GM12878 (cell line): ENCODE data around the gene YWHAG. TPM values are rescaled to one million over a fixed set of nuclear protein-coding genes. Genes with fewer than 3 reads are reported as not detected.
A peak's percentile ranks its signal among the peaks of the same experiment; 100 is the strongest.

Experiments
- ATF7 ChIP-seq: fragments of 450-650 bp; IDR thresholded peaks from 2 replicates; pipeline ENCODE4 v1.6.1; 2016; ENCODE audit warnings: low read depth, mild to moderate bottlenecking
- BHLHE40 ChIP-seq, 2 experiments: fragments of 450-650 bp in 1 of 2; IDR thresholded peaks; 2 replicates each; pipeline ENCODE4 v1.6.1; 2011 to 2017; ENCODE audit warnings: low read depth in 2 of 2, borderline replicate concordance in 1 of 2, improper control_type of control experiment in 1 of 2, low read length in 1 of 2, mild to moderate bottlenecking in 1 of 2
- CREM ChIP-seq: IDR thresholded peaks from 2 replicates; pipeline ENCODE4 v1.6.1; 2014; ENCODE audit warnings: antibody characterized with exemption, low read depth
- EED ChIP-seq: sonication (generic); IDR thresholded peaks from 2 replicates; pipeline ENCODE4 v1.6.1; 2016; ENCODE audit warnings: antibody characterized with exemption, low read depth
- ETV6 ChIP-seq, 2 experiments: fragments of 450-650 bp in 1 of 2; IDR thresholded peaks in 1 of 2; conservative IDR thresholded peaks in 1 of 2; 2 replicates each; pipeline ENCODE4 v1.6.1; 2014; ENCODE audit warnings: antibody characterized with exemption in 1 of 2, borderline replicate concordance in 1 of 2, low read depth in 1 of 2, mild to moderate bottlenecking in 1 of 2, moderate library complexity in 1 of 2
- RCOR1 ChIP-seq: conservative IDR thresholded peaks from 2 replicates; pipeline ENCODE4 v1.6.1; 2012; ENCODE audit warnings: low read depth, low read length, improper control_type of control experiment
- SMAD1 ChIP-seq: fragments of 450-650 bp; IDR thresholded peaks from 2 replicates; pipeline ENCODE4 v1.6.1; 2018; ENCODE audit warnings: mild to moderate bottlenecking, low read depth; ENCODE audit not compliant: partially characterized antibody
- SRF ChIP-seq, 2 experiments: IDR thresholded peaks; 2 replicates each; pipeline ENCODE4 v1.6.1; 2011; ENCODE audit warnings: low read depth in 2 of 2, low read length in 2 of 2, mild to moderate bottlenecking in 1 of 2, moderate library complexity in 1 of 2
- STAT1 ChIP-seq: fragments of 450-650 bp; conservative IDR thresholded peaks from 2 replicates; pipeline ENCODE4 v1.6.1; 2014; ENCODE audit warnings: antibody characterized with exemption, mild to moderate bottlenecking
- TARDBP ChIP-seq: IDR thresholded peaks from 2 replicates; pipeline ENCODE4 v1.6.1; 2016; ENCODE audit warnings: borderline replicate concordance
- ZSCAN29 ChIP-seq: fragments of 450-650 bp; IDR thresholded peaks from 2 replicates; pipeline ENCODE4 v1.6.1; 2017; ENCODE audit warnings: mild to moderate bottlenecking, moderate library complexity
- polyA plus RNA-seq, 11 experiments: library from polyadenylated mRNA; depleted of rRNA in 4 of 11; unstranded in 6 of 11; stranded (reverse) in 5 of 11; fragments of >200 nt; fragmentation: Nextera tagmentation in 4 of 11; fragmentation: Illumina TruSeq in 1 of 11; extraction: Ambion mirVana in 4 of 11; extraction: Trizol in 1 of 11; gene quantifications; 1 replicate in 1 of 11; 2 replicates in 10 of 11; pipeline versions ENCODE4 v1.2.1 to v1.2.3, GENCODE V29; 2011 to 2016; ENCODE audit warnings: inconsistent platforms in 2 of 11, missing spikeins in 2 of 11, low read depth in 1 of 11
- total RNA-seq, 4 experiments: library from RNA; depleted of rRNA in 3 of 4; stranded (reverse); fragments of >200 nt in 3 of 4; fragmentation: Illumina TruSeq in 1 of 4; extraction: Trizol in 1 of 4; gene quantifications; 2 replicates each; pipeline versions ENCODE4 v1.2.1 to v1.2.3, GENCODE V29; 2013 to 2021
- TF ChIP-seq, protein P1 (sequence below): fragments of 450-650 bp; IDR thresholded peaks from 2 replicates; pipeline ENCODE4 v1.6.1; 2017; ENCODE audit warnings: mild to moderate bottlenecking, low read depth, inconsistent platforms; ENCODE audit not compliant: poor library complexity, severe bottlenecking
- TF ChIP-seq, protein P2 (sequence below): IDR thresholded peaks from 2 replicates; pipeline ENCODE4 v1.6.1; 2012; ENCODE audit warnings: low read depth, low read length, improper control_type of control experiment
- TF ChIP-seq, protein P3 (sequence below): fragments of 450-650 bp; formaldehyde crosslinking; IDR thresholded peaks from 2 replicates; pipeline ENCODE4 v1.4.0; 2020; ENCODE audit warnings: mild to moderate bottlenecking, moderate library complexity
- TF ChIP-seq, protein P4 (sequence below), 3 experiments: IDR thresholded peaks in 2 of 3; conservative IDR thresholded peaks in 1 of 3; 2 replicates each; pipeline ENCODE4 v1.5.1; 2011; ENCODE audit warnings: low read depth in 3 of 3, low read length in 3 of 3, mild to moderate bottlenecking in 3 of 3, control low read depth in 2 of 3, moderate library complexity in 2 of 3, inconsistent platforms in 1 of 3, mixed read lengths in 1 of 3; ENCODE audit not compliant: control insufficient read depth in 2 of 3, insufficient read depth in 1 of 3; ENCODE audit errors: extremely low read depth in 1 of 3
- TF ChIP-seq, protein P5 (sequence below): fragments of 450-650 bp; IDR thresholded peaks from 2 replicates; pipeline ENCODE4 v1.6.1; 2017; ENCODE audit warnings: low read depth, mild to moderate bottlenecking, moderate library complexity

The YWHAG gene
- total and polyA plus RNA-seq, 10 of the 15 experiments (the other 5 are each of a cell fraction or from before 2014, with no cell fraction given) = 20.2 to 157 (median 41.3) TPM

DNA sequence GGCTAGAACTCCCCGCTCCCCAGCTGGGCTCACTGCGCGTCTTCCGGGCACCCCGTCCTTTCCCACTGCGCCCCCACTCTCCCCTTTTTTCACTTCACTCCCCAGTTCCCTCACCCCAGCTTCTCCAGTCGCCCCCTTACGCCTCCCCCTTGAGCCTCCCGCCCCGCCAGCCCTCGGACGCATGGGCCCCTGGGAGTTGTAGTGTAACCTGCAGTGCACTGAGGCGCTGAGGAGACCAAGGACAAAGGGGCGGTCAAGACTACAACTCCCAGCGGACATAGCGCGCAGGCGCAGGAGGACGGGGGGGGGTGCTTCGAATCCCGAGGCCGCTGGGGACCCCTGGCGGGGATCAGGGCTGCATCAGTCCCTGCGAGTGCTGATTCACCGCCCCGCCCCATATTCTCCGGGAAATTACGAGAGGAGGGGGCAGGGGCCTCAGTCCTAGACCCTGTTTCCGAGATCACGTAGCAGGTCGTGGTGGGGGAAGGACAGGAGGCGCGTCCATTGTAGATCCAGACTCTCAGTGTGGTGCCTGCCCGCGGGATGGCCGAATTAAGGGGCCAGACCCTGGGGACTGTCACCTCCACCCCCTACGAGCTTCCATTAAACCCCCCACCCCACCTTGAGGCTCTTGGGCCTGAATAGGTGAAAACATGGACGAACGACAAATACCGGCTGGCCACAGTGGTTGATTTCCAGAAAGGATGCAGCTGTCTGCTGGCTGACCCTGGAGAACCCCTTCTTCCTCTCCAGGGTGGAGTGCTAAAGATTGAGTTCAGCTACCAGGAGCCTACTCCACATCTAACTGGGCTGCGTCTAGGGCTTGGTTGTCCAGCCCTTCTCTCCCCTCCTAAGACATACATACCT, 553 bp upstream of the YWHAG start (continued):
- TF ChIP-seq, protein P1, sequence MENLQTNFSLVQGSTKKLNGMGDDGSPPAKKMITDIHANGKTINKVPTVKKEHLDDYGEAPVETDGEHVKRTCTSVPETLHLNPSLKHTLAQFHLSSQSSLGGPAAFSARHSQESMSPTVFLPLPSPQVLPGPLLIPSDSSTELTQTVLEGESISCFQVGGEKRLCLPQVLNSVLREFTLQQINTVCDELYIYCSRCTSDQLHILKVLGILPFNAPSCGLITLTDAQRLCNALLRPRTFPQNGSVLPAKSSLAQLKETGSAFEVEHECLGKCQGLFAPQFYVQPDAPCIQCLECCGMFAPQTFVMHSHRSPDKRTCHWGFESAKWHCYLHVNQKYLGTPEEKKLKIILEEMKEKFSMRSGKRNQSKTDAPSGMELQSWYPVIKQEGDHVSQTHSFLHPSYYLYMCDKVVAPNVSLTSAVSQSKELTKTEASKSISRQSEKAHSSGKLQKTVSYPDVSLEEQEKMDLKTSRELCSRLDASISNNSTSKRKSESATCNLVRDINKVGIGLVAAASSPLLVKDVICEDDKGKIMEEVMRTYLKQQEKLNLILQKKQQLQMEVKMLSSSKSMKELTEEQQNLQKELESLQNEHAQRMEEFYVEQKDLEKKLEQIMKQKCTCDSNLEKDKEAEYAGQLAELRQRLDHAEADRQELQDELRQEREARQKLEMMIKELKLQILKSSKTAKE = peak; percentile 36
- TF ChIP-seq SMAD1 = no peak
- no peak for TF ChIP-seq ETV6 (conservative IDR thresholded peaks at IDR 0.05 in 1 of 2, IDR thresholded peaks at IDR 0.05 in 1 of 2; ENCODE audit: borderline replicate concordance in 1 of 2, low read depth in 1 of 2)
- peak in 1 of 2 experiments; percentile 18; a peak in 2 of 4 replicates for TF ChIP-seq BHLHE40 (IDR thresholded peaks at IDR 0.05; ENCODE audit: borderline replicate concordance in 1 of 2, low read depth in 2 of 2, low read length in 1 of 2)
- TF ChIP-seq, protein P2, sequence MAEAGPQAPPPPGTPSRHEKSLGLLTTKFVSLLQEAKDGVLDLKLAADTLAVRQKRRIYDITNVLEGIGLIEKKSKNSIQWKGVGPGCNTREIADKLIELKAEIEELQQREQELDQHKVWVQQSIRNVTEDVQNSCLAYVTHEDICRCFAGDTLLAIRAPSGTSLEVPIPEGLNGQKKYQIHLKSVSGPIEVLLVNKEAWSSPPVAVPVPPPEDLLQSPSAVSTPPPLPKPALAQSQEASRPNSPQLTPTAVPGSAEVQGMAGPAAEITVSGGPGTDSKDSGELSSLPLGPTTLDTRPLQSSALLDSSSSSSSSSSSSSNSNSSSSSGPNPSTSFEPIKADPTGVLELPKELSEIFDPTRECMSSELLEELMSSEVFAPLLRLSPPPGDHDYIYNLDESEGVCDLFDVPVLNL = no peak
- TF ChIP-seq, protein P3, sequence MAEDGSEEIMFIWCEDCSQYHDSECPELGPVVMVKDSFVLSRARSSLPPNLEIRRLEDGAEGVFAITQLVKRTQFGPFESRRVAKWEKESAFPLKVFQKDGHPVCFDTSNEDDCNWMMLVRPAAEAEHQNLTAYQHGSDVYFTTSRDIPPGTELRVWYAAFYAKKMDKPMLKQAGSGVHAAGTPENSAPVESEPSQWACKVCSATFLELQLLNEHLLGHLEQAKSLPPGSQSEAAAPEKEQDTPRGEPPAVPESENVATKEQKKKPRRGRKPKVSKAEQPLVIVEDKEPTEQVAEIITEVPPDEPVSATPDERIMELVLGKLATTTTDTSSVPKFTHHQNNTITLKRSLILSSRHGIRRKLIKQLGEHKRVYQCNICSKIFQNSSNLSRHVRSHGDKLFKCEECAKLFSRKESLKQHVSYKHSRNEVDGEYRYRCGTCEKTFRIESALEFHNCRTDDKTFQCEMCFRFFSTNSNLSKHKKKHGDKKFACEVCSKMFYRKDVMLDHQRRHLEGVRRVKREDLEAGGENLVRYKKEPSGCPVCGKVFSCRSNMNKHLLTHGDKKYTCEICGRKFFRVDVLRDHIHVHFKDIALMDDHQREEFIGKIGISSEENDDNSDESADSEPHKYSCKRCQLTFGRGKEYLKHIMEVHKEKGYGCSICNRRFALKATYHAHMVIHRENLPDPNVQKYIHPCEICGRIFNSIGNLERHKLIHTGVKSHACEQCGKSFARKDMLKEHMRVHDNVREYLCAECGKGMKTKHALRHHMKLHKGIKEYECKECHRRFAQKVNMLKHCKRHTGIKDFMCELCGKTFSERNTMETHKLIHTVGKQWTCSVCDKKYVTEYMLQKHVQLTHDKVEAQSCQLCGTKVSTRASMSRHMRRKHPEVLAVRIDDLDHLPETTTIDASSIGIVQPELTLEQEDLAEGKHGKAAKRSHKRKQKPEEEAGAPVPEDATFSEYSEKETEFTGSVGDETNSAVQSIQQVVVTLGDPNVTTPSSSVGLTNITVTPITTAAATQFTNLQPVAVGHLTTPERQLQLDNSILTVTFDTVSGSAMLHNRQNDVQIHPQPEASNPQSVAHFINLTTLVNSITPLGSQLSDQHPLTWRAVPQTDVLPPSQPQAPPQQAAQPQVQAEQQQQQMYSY (CRISPR knock-in tag) = no peak
- peak; percentile 84; the same call in 1 of the 2 replicates for TF ChIP-seq CREM
- TF ChIP-seq SRF (IDR thresholded peaks at IDR 0.05; ENCODE audit: low read depth in 2 of 2, low read length in 2 of 2) = no peak
- TF ChIP-seq, protein P4, sequence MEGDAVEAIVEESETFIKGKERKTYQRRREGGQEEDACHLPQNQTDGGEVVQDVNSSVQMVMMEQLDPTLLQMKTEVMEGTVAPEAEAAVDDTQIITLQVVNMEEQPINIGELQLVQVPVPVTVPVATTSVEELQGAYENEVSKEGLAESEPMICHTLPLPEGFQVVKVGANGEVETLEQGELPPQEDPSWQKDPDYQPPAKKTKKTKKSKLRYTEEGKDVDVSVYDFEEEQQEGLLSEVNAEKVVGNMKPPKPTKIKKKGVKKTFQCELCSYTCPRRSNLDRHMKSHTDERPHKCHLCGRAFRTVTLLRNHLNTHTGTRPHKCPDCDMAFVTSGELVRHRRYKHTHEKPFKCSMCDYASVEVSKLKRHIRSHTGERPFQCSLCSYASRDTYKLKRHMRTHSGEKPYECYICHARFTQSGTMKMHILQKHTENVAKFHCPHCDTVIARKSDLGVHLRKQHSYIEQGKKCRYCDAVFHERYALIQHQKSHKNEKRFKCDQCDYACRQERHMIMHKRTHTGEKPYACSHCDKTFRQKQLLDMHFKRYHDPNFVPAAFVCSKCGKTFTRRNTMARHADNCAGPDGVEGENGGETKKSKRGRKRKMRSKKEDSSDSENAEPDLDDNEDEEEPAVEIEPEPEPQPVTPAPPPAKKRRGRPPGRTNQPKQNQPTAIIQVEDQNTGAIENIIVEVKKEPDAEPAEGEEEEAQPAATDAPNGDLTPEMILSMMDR (IDR thresholded peaks at IDR 0.05 in 2 of 3, conservative IDR thresholded peaks at IDR 0.05 in 1 of 3; ENCODE audit: control insufficient read depth in 2 of 3, extremely low read depth in 1 of 3, insufficient read depth in 1 of 3, low read depth in 3 of 3, low read length in 3 of 3) = peak; percentile 74 to 90 (median 80)
- peak; percentile 33; the same call in 1 of the 2 replicates for TF ChIP-seq EED
- TF ChIP-seq RCOR1 = no peak
- TF ChIP-seq TARDBP = peak; percentile 87
- TF ChIP-seq ATF7 = peak; percentile 48; the same call in 1 of the 2 replicates
- no peak for TF ChIP-seq STAT1
- TF ChIP-seq ZSCAN29 = no peak
- TF ChIP-seq, protein P5, sequence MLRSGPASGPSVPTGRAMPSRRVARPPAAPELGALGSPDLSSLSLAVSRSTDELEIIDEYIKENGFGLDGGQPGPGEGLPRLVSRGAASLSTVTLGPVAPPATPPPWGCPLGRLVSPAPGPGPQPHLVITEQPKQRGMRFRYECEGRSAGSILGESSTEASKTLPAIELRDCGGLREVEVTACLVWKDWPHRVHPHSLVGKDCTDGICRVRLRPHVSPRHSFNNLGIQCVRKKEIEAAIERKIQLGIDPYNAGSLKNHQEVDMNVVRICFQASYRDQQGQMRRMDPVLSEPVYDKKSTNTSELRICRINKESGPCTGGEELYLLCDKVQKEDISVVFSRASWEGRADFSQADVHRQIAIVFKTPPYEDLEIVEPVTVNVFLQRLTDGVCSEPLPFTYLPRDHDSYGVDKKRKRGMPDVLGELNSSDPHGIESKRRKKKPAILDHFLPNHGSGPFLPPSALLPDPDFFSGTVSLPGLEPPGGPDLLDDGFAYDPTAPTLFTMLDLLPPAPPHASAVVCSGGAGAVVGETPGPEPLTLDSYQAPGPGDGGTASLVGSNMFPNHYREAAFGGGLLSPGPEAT = peak; percentile 59
